SK-N-SH (cell line): Measurements from ENCODE around the gene NPC1. TPM values are rescaled to one million over a fixed set of nuclear protein-coding genes. Genes with fewer than 3 reads are reported as not detected.

ENCODE experiments used
- CTCF ChIA-PET: fragments of 300-600, 350-600 bp; formaldehyde crosslinking; extraction: SDS; loops from one replicate; lab custom pipeline; 2021; lab: Yijun Ruan, JAX
- POLR2A ChIA-PET: fragments of 350-600 bp; sonication (Branson Sonifier 250); formaldehyde crosslinking; extraction: SDS; loops from one replicate; lab custom pipeline; 2020; ENCODE audit warnings: antibody characterized with exemption, inconsistent platforms; lab: Yijun Ruan, JAX
- DNase-seq: peaks from one replicate; pipeline ENCODE4 v3.0.0; 2012
- H2AFZ ChIP-seq: fragments of 200-600 bp; sonication (generic); 2 replicates; pipeline ENCODE4 v1.8.1; 2016; ENCODE audit warnings: antibody characterized with exemption, mild to moderate bottlenecking, low read depth
- H3F3A ChIP-seq: fragments of 200-600 bp; sonication (generic); replicated peaks from 2 replicates; pipeline ENCODE3; 2016; ENCODE audit warnings: antibody characterized with exemption, mild to moderate bottlenecking; ENCODE audit not compliant: insufficient read depth
- H3K27ac ChIP-seq, 2 experiments: fragments of 200-500 bp in 1 of 2; fragments of 200-600 bp in 1 of 2; sonication (Bioruptor generic) in 1 of 2; sonication (generic), shearing (Covaris generic) in 1 of 2; 2 replicates each; pipeline versions ENCODE4 v1.5.1 to v1.6.1; 2014 to 2016; ENCODE audit warnings: low read depth in 2 of 2, inconsistent platforms in 1 of 2, low read length in 1 of 2, mild to moderate bottlenecking in 1 of 2, mixed read lengths in 1 of 2
- H3K27me3 ChIP-seq: fragments of 200-600 bp; sonication (generic), shearing (Covaris generic); 2 replicates; pipeline ENCODE4 v1.6.1; 2016; ENCODE audit warnings: mixed run types; ENCODE audit not compliant: insufficient read depth
- H3K36me3 ChIP-seq, 2 experiments: fragments of 200-500 bp in 1 of 2; fragments of 200-600 bp in 1 of 2; sonication (Bioruptor generic) in 1 of 2; sonication (generic) in 1 of 2; replicated peaks in 1 of 2; 2 replicates each; pipeline versions ENCODE3 to v1.5.1; 2014 to 2016; ENCODE audit warnings: low read length in 1 of 2, mild to moderate bottlenecking in 1 of 2; ENCODE audit not compliant: insufficient read depth in 2 of 2, control insufficient read depth in 1 of 2
- H3K4me1 ChIP-seq, 2 experiments: fragments of 200-500 bp in 1 of 2; fragments of 200-600 bp in 1 of 2; sonication (Bioruptor generic) in 1 of 2; sonication (generic), shearing (Covaris generic) in 1 of 2; 2 replicates each; pipeline versions ENCODE4 v1.5.1 to v1.6.1; 2014 to 2016; ENCODE audit warnings: low read depth in 1 of 2, low read length in 1 of 2, mixed run types in 1 of 2; ENCODE audit not compliant: insufficient read depth in 2 of 2, control insufficient read depth in 1 of 2
- H3K4me2 ChIP-seq: fragments of 200-600 bp; sonication (generic), shearing (Covaris generic); 2 replicates; pipeline ENCODE4 v1.6.1; 2017; ENCODE audit warnings: mixed run types
- H3K4me3 ChIP-seq, 2 experiments: fragments of 200-500 bp in 1 of 2; fragments of 200-600 bp in 1 of 2; sonication (Bioruptor generic) in 1 of 2; sonication (generic), shearing (Covaris generic) in 1 of 2; 2 replicates each; pipeline versions ENCODE4 v1.5.1 to v1.8.1; 2014 to 2016; ENCODE audit warnings: low read depth in 2 of 2, inconsistent platforms in 1 of 2, low read length in 1 of 2, mild to moderate bottlenecking in 1 of 2, mixed read lengths in 1 of 2, moderate library complexity in 1 of 2
- H3K79me2 ChIP-seq: fragments of 200-600 bp; sonication (generic); 2 replicates; pipeline ENCODE4 v1.8.1; 2017; ENCODE audit warnings: mild to moderate bottlenecking; ENCODE audit not compliant: insufficient read depth
- H3K9ac ChIP-seq: fragments of 200-600 bp; sonication (generic); 2 replicates; pipeline ENCODE4 v1.6.1; 2017; ENCODE audit warnings: mixed run types
- H3K9me2 ChIP-seq: fragments of 200-600 bp; sonication (generic); 2 replicates; pipeline ENCODE4 v1.6.1; 2017; ENCODE audit warnings: mixed run types
- H3K9me3 ChIP-seq: fragments of 200-600 bp; sonication (generic); 2 replicates; pipeline ENCODE4 v1.6.1; 2017; ENCODE audit warnings: mixed run types, mild to moderate bottlenecking, moderate library complexity
- H4K20me1 ChIP-seq: fragments of 200-600 bp; sonication (generic); 2 replicates; pipeline ENCODE4 v1.6.1; 2017; ENCODE audit warnings: mild to moderate bottlenecking, mixed run types; ENCODE audit not compliant: insufficient read depth
- ELF1 ChIP-seq: IDR thresholded peaks from 2 replicates; pipeline ENCODE4 v1.4.0; 2012
- EZH2phosphoT487 ChIP-seq: fragments of 200-600 bp; sonication (generic); IDR thresholded peaks from 2 replicates; pipeline ENCODE4 v1.6.1; 2017; ENCODE audit warnings: low read depth, mixed run types, mild to moderate bottlenecking, antibody characterized with exemption, moderate library complexity, borderline replicate concordance
- FOSL2 ChIP-seq: IDR thresholded peaks from 2 replicates; pipeline ENCODE4 v1.4.0; 2012; ENCODE audit warnings: low read depth, mild to moderate bottlenecking, moderate library complexity, borderline replicate concordance
- MXI1 ChIP-seq: IDR thresholded peaks from 2 replicates; pipeline ENCODE4 v1.6.1; 2012; ENCODE audit warnings: mild to moderate bottlenecking, low read depth, low read length, improper control_type of control experiment
- NRF1 ChIP-seq: IDR thresholded peaks from 2 replicates; pipeline ENCODE4 v1.6.1; 2012; ENCODE audit warnings: low read depth, mild to moderate bottlenecking, low read length
- RCOR1 ChIP-seq: fragments of 150-350 bp; IDR thresholded peaks from 2 replicates; pipeline ENCODE4 v1.6.1; 2017; ENCODE audit warnings: antibody characterized with exemption, low read length
- RFX5 ChIP-seq: IDR thresholded peaks from 2 replicates; pipeline ENCODE4 v1.6.1; 2012; ENCODE audit warnings: mild to moderate bottlenecking, improper control_type of control experiment, low read length
- RXRA ChIP-seq: IDR thresholded peaks from 2 replicates; pipeline ENCODE4 v1.4.0; 2012; ENCODE audit warnings: low read depth, mild to moderate bottlenecking, borderline replicate concordance
- SMC3 ChIP-seq: IDR thresholded peaks from 2 replicates; pipeline ENCODE4 v1.6.1; 2012; ENCODE audit warnings: low read depth, low read length, improper control_type of control experiment
- TAF1 ChIP-seq: IDR thresholded peaks from 2 replicates; pipeline ENCODE4 v1.6.1; 2012; ENCODE audit warnings: low read depth, mild to moderate bottlenecking, low read length, moderate library complexity, borderline replicate concordance
- TCF12 ChIP-seq: IDR thresholded peaks from 2 replicates; pipeline ENCODE4 v1.4.0; 2012
- TEAD4 ChIP-seq: IDR thresholded peaks from 2 replicates; pipeline ENCODE4 v1.4.0; 2012; ENCODE audit warnings: mild to moderate bottlenecking, borderline replicate concordance; ENCODE audit not compliant: insufficient read depth
- USF2 ChIP-seq: fragments of 150-350 bp; IDR thresholded peaks from 2 replicates; pipeline ENCODE4 v1.6.1; 2017; ENCODE audit warnings: antibody characterized with exemption, low read length, low read depth, borderline replicate concordance
- YY1 ChIP-seq: IDR thresholded peaks from 2 replicates; pipeline ENCODE4 v1.4.0; 2012; ENCODE audit warnings: low read depth, mild to moderate bottlenecking
- WGBS: methylation state at CpG from one replicate; pipeline ENCODE4 v1.1.6; 2017; ENCODE audit warnings: low lambda C conversion rate; 5-methylcytosine and 5-hydroxymethylcytosine counted together
- polyA plus RNA-seq, 3 experiments: library from polyadenylated mRNA; depleted of rRNA; stranded (reverse); fragments of >200 nt; gene quantifications; 2 replicates each; pipeline ENCODE4 v1.2.3, GENCODE V29; 2012

The NPC1 gene
- polyA plus RNA-seq, 1 of the 3 experiments (the other 2 are of a cell fraction): 23.9 TPM

- Histone ChIP-seq H3K9me3 (no peaks in the 10 kb centered on the region), H3K4me1 (no peaks in the 10 kb centered on the region; a peak in 1 of 4 replicates), H3K79me2 (no peaks in the 10 kb centered on the region), H3K9ac (no peak overlapping the region), H3K4me2 (no peak overlapping the region), H2AFZ (no peak overlapping the region), H3K4me3 (no peak overlapping the region), H3K9me2 (no peaks in the 10 kb centered on the region), H3F3A (peaks cover 11% of the 10 kb centered on the region), H4K20me1 (no peaks in the 10 kb centered on the region), H3K36me3 (no peaks in the 10 kb centered on the region), H3K27me3 (no peaks in the 10 kb centered on the region), H3K27ac (no peak overlapping the region)
- POLR2A ChIA-PET: interaction anchor here (0.6 kb wide), 1 partner anchor 366 kb away, joined by 3 read pairs; no protein-coding TSS in a partner anchor
- DNase-seq: no peak
- TF ChIP-seq SMC3: no peak
- TF ChIP-seq FOSL2: no peak
- TF ChIP-seq EZH2phosphoT487: no peak
- TF ChIP-seq RFX5: no peak
- TF ChIP-seq RXRA: no peak
- TF ChIP-seq YY1: no peak
- TF ChIP-seq TAF1: no peak
- no peak for TF ChIP-seq MXI1
- no peak for TF ChIP-seq TEAD4
- no peak for TF ChIP-seq TCF12
- no peak for TF ChIP-seq RCOR1
- no peak for TF ChIP-seq ELF1
- 82% methylated on average over 7 of the region's 7 CpGs for WGBS
- CTCF ChIA-PET: interaction anchor here (1.3 to 1.4 kb wide), 2 partner anchors 9 to 12 kb away, joined by 3 to 4 read pairs; no protein-coding TSS in a partner anchor
Observed at GRCh38 chr18:23596183-23596582, 9.9 kb upstream of the NPC1 start.

- Histone ChIP-seq H3K27me3 (no peaks in the 10 kb centered on the region), H3K9me3 (no peaks in the 10 kb centered on the region)
- CTCF ChIA-PET: no interaction called here
- TF ChIP-seq USF2 (no peak), NRF1 (no peak)
- TF ChIP-seq, all 33 proteins: peak for 0
- no peak overlapping the region for H3K9ac ChIP-seq
- 92% methylated on average over 7 of the region's 7 CpGs for WGBS
- no peaks in the 10 kb centered on the region for H3K36me3 ChIP-seq
- no peaks in the 10 kb centered on the region; a peak in 1 of 4 replicates for H3K4me1 ChIP-seq
- no peak overlapping the region for H3K27ac ChIP-seq
- H2AFZ ChIP-seq: no peak overlapping the region
- H3K79me2 ChIP-seq: no peaks in the 10 kb centered on the region
- no peak overlapping the region for H3K4me3 ChIP-seq
- no peak for DNase-seq
- H4K20me1 ChIP-seq: no peaks in the 10 kb centered on the region
- H3K4me2 ChIP-seq: no peak overlapping the region
- POLR2A ChIA-PET: interaction anchor here (0.6 kb wide), 1 partner anchor 366 kb away, joined by 3 read pairs; no protein-coding TSS in a partner anchor
- no peaks in the 10 kb centered on the region for H3K9me2 ChIP-seq
- peaks cover 11% of the 10 kb centered on the region for H3F3A ChIP-seq
Observed at GRCh38 chr18:23595591-23595990, 9.3 kb upstream of the NPC1 start.
